GM18505 (cell line): Measurements from ENCODE around the gene PRKD2.
"Not testable (repeated sequence)": the region's sequence is repeated elsewhere in the genome, so short reads cannot be mapped to it uniquely, and the experiment has no call there.

Experiments used
- ATAC-seq: cut with Tn5 transposase; IDR thresholded peaks from one replicate; pipeline ENCODE4 v1.9.1; 2021; ENCODE audit not compliant: unreplicated experiment
- POLR2A ChIP-seq: IDR thresholded peaks from 4 replicates; pipeline ENCODE4 v1.6.1; 2011; ENCODE audit warnings: borderline replicate concordance; ENCODE audit not compliant: insufficient read depth, insufficient read length; ENCODE audit errors: extremely low read depth

Gene PRKD2

DNA sequence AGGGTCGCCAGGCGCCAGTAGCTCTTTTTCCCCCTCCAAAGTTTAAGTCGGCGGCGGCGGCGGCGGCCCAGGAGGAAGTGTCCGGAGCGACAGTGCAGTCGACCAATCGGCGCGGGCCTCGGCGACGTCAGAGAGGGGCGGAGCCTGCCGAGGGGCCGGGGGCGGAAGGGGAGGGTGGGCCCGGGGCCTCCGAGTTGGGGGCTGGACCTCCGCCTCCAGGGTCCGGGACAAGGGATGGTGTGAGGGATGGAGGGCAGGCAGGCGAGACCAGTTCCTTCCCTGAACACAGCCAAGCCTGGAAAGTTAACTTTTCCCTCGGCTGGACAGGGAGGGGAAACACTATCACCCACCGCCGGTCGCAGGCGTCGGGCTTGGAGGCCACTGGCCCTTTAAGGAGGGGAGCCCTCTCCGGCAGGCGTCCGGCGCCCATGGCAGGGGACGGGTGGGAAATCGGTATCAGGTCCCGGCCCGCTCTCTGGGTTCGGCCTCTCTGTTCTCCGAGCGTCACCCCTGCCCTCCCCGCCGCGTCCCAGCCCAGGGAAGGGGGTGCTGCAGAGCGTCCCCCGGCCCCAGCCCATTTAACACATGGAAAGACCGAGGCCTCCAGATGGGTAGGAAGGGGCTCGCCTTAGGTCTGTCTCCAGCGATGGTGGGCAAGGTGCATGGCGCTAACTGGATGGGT is at the start of gene PRKD2:
Gene PRKD2 (minus strand): TSS at position 81 of the 682 bp plus-strand sequence. CDS start 744 bp downstream, outside the sequence.
- TF ChIP-seq POLR2A, result peak; percentile 56
- peak; percentile 33 for ATAC-seq

DNA sequence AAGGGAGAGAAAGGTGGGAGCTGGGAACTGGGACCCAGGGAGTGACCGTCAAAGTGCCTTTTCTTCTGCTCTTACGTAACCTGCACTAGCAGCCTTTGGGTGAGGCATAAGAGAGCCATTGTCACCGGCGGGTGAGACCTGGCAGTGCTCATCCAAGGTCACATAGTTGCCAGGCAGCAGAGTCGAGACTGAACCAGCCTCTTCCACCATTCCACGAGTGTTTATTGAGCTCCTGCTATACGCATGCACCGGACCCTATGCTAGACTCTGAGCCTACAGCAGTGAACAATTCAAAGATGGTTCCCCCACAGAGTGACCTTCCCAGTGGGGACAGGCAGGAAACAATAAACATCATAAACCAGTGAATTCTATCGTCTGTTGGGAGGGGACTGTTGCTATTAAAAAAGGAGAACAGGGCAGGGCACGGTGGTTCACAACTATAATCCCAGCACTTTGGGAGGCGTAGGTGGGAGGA is 47.9 kb upstream of the PRKD2 start:
- no peak for ATAC-seq
- TF ChIP-seq POLR2A, result no peak

DNA sequence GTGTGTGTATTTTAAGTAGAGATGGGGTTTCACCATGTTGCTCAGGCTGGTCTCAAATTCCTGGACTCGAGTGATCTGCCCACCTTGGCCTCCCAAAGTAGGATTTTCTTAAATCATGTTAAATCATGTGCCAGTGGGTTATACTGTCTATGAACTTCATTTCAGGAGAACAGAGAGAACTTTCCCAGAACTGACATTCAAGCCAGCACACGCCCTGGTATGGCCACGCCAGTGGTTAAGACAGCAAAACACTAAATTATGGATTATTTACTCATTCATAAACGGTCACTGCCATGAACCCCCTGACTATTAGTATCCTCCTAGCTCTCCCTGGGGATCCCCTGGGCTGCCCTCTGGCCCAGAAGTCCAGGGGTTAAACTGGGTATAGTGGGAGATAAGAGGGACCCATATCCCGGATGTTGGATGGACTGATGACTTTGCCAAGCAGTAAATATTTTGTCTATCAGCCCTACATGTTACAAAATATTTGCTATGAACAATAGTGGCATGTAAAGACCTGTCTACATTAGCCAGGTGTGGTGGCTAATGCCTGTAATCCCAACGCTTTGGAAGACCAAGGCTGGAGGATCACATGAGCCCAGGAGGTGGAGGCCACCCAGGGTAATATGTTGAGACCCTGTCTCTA is 45.5 kb upstream of the PRKD2 start:
- ATAC-seq, result no peak
- TF ChIP-seq POLR2A, result no peak

DNA sequence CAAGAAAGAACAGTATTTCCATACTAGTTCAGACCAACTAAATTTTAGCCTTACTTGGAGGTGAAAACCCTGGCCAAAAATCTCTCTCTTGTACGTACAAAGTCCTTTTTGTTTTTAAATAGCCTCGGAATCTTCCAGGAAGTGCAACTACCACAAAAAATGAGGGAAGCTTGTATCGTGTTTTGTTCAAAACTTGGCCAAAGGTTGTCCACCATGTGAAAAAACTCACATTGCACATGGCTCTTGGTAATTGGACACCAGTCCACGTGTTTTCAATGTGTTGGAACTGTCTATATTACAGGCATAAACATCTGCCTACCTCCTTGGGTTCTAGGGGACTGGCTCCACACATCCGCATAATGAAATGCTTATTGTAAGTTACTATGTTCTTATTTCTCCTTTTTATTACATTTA is 44.5 kb upstream of the PRKD2 start:
- ATAC-seq, result no peak
- TF ChIP-seq POLR2A, result no peak

DNA sequence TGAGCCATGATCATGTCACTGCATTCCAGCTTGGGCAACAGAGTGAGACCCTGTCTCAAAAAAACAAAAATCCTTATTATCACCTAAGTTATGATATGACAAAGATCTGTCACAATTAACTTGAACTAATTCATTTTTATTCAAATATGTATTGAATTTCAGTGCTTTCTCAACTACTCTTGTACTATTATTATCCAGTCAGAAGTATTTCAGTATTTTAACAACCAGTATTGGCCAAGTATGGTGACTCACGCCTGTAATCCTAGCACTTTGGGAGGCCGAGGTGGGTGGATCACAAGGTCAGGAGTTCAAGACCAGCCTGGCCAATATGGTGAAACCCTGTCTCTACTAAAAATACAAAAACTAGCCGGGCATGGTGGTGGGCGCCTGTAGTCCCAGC is 44.0 kb upstream of the PRKD2 start:
- ATAC-seq, result not testable (repeated sequence)

DNA sequence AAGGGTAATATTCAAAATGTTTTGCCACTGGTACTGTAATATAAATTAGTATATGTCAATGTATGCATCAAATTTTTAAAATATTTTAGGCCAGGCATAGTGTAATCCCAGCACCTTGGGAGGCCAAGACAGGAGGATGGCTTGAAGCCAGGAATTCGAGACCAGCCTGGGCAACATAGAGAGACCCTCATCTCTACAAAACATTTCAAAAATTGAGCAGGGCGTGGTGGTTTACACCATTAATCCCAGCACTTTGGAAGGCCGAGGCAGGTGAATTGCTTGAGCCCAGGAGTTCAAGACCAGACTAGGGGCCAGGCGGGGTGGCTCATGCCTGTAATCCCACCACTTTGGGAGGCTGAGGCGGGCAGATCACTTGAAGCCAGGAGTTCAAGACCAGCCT is 43.4 kb upstream of the PRKD2 start:
- no peak for ATAC-seq
- TF ChIP-seq POLR2A, result no peak

DNA sequence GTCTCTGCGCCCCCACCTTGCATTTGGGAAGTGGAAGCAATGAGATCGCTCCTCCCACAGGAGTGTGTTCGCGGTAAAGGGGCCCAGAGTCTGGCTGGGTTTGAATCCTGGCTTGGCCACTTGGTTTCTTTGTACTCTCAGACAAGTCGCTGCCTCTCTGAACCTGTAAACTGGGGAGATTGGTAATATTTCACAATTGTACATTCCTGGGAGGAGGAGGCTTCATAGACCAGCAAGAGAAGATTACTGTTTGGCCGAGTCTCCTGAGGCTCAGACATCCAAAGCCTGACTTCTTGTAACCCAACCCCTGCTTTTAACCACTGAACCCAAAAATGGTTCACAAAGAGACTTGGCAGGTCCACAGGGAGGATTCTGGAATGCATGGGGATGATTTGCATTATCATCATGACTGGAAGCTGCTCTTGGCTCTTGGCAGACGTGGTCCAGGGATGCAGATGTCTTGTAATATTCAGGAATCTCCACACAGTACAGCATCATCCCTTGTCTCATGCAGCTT is 43.0 kb upstream of the PRKD2 start:
- no peak for ATAC-seq
- TF ChIP-seq POLR2A, result no peak

DNA sequence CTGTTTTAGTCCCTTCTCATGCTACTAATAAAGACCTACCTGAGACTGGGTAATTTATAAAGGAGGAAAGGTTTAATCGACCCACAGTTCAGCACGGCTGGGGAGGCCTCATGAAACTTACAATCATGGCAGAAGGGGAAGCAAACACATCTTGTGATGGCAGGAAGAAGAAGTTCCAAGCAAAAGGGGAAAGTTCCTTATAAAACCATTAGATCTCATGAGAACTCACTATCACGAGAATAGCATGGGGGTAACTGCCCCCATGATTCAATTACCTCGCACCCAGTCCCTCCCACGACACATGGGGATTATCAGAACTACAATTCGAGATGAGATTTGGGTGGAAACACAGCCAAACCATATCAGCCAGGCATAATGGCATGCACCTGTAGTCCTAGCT is 42.3 kb upstream of the PRKD2 start:
- no peak for TF ChIP-seq POLR2A
- no peak for ATAC-seq

DNA sequence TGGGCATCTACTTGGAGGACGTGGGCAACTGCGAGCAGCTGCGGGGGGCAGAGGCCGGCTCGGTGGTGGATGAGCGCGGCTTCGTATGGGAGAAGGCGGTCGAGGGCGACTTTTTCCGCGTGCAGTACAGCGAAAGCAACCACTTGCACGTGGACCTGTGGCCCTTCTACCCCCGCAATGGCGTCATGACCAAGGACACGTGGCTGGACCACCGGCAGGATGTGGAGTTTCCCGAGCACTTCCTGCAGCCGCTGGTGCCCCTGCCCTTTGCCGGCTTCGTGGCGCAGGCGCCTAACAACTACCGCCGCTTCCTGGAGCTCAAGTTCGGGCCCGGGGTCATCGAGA is 39.6 kb upstream of the PRKD2 start:
- ATAC-seq, result no peak
- no peak for TF ChIP-seq POLR2A

DNA sequence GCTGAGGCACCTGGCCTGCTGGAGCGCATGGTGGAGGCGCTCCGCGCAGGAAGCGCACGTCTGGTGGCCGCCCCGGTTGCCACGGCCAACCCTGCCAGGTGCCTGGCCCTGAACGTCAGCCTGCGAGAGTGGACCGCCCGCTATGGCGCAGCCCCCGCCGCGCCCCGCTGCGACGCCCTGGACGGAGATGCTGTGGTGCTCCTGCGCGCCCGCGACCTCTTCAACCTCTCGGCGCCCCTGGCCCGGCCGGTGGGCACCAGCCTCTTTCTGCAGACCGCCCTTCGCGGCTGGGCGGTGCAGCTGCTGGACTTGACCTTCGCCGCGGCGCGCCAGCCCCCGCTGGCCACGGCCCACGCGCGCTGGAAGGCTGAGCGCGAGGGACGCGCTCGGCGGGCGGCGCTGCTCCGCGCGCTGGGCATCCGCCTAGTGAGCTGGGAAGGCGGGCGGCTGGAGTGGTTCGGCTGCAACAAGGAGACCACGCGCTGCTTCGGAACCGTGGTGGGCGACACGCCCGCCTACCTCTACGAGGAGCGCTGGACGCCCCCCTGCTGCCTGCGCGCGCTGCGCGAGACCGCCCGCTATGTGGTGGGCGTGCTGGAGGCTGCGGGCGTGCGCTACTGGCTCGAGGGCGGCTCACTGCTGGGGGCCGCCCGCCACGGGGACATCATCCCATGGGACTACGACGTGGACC is 39.1 kb upstream of the PRKD2 start:
- TF ChIP-seq POLR2A, result no peak
- ATAC-seq, result no peak

DNA sequence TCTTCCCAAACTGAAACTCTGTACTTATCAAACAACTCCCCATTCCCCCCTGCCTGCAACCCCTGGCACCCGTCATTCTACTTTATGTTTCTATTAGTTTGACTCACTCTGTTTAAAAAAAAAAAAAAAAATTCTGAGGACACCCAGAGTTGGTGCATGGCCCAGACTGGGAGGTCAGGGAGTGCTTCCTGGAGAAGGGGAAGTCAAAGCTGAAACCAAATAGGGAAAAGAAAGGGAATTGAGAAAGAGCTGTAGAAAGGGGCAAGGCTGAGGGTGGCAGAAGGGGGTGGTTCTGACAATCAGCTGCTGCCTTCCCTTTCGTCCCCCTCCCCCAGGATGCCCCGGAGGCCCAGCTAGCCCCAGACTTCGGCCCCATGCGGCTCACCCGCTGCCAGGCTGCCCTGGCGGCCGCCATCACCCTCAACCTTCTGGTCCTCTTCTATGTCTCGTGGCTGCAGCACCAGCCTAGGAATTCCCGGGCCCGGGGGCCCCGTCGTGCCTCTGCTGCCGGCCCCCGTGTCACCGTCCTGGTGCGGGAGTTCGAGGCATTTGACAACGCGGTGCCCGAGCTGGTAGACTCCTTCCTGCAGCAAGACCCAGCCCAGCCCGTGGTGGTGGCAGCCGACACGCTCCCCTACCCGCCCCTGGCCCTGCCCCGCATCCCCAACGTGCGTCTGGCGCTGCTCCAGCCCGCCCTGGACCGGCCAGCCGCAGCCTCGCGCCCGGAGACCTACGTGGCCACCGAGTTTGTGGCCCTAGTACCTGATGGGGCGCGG is 38.4 kb upstream of the PRKD2 start:
- ATAC-seq, result no peak
- no peak for TF ChIP-seq POLR2A

DNA sequence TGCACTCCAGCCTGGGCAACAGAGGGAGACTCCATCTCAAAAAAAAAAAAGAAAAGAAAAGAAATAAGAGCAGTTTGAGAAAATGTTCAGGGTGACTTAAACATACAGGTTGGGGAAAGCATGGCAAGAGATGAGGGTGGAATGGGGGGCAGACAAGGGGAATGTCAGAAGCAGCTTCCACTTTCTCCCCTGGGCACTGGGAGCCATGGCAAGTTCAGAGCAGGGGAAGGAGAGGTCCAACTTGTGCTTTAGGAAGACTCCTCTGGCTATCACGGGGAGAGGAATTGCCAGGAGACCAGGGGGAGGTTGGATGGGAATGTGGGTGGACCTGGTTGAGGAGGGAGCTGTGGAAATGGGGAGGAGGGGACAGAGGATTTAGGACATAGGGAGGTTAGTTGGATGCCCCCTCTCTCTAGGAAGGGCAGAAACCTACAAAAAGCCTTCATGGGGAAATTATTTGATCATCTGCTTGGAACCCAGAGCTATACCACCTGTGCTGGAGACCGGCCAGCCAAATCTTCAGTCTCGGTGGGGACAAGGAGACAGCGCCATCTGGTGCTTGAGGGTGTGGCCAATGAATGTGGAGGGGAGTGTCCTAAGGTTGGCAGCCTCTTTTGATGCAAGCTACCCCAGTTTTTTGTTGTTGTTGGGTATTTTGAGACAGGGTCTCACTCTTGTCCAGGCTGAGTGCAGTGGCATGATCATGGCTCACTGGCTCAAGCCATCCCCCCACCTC is 36.7 kb upstream of the PRKD2 start:
- ATAC-seq, result peak; percentile 61
- no peak for TF ChIP-seq POLR2A
